Pancreas (tissue), 10 donors: ENCODE results near the gene GJC1. TPM values are rescaled to one million over a fixed set of nuclear protein-coding genes. Genes with fewer than 3 reads are reported as not detected.

ENCODE experiments used
- ATAC-seq, 4 donors: fragments of 200-7000 bp; cut with Tn5 transposase; one replicate each; pipeline versions ENCODE4 v1.8.0 to v1.9.1; 2020; ENCODE audit warnings: mild to moderate bottlenecking in 4 of 4, moderate library complexity in 4 of 4
- DNase-seq, 6 donors: peaks; one replicate each; pipeline ENCODE4 v3.0.0-alpha.2; 2020
- FAIRE-seq: peaks from 2 replicates; lab custom pipeline; 2012; peaks lifted over from hg19 to GRCh38; lab: Jason Lieb, UNC
- H3K27ac ChIP-seq, 4 donors: fragments of 200-600 bp; sonication (generic); 1 replicate in 3 of 4; 2 replicates in 1 of 4; pipeline versions ENCODE4 v1.5.0 to v1.8.0; 2020
- H3K27me3 ChIP-seq, 4 donors: fragments of 200-600 bp; one replicate each; pipeline ENCODE4 v1.8.0; 2021
- H3K36me3 ChIP-seq, 3 donors: fragments of 200-600 bp; sonication (generic) in 1 of 3; one replicate each; pipeline versions ENCODE4 v1.5.0 to v1.8.0; 2020 to 2021
- H3K4me1 ChIP-seq, 3 donors: fragments of 200-600 bp; one replicate each; pipeline ENCODE4 v1.8.0; 2021
- H3K4me3 ChIP-seq, 4 donors: fragments of 200-600 bp; sonication (generic) in 2 of 4; one replicate each; pipeline versions ENCODE4 v1.5.0 to v1.8.0; 2020 to 2021
- H3K9me3 ChIP-seq, 4 donors: fragments of 200-600 bp; one replicate each; pipeline ENCODE4 v1.8.0; 2021
- CTCF ChIP-seq, 4 donors: fragments of 200-600 bp; sonication (generic) in 3 of 4; IDR thresholded peaks; one replicate each; pipeline versions ENCODE4 v1.5.0 to v1.8.0; 2021; ENCODE audit warnings: antibody characterized with exemption in 4 of 4
- WGBS, 2 donors: extraction: QIAGEN DNeasy Blood & Tissue Kit; methylation state at CpG; one replicate each; pipeline ENCODE4 v1.1.7; 2013; 5-methylcytosine and 5-hydroxymethylcytosine counted together
- intact Hi-C, 3 donors: fragments of 100-400 bp; cut with DNase I; formaldehyde crosslinking; loops; one replicate each; pipeline versions ENCODE4 v1.11.1 to v1.14.2; 2022
- polyA plus RNA-seq, 2 donors: library from polyadenylated mRNA; stranded (reverse); fragments of 200-250 nt; gene quantifications; one replicate each; pipeline ENCODE4 v1.2.3, GENCODE V29; 2013
- total RNA-seq, 6 donors: library from RNA; stranded (reverse); fragmentation: NEBNext Ultra II Directional in 4 of 6; extraction: Animal tissue kit (Norgen Biotek cat#: 25700) in 4 of 6; gene quantifications; one replicate each; pipeline versions ENCODE4 v1.2.1 to v1.2.4, GENCODE V29; 2021 to 2023
- donor health status: healthy with polysubstance abuse.
- donor health status: DM: no; HTN: no; CAD: no; lungs with moderate emphysema.
- donor health status: DM: no; HTN: no; CAD: no.
- donor health status: control.
- donor health status: control.
- donor health status: Bipolar disorder and iron deficiency.
- donor health status: DM: yes; HTN: yes; CAD: no.
- donor health status: DM: no; HTN: no; CAD: no.
- donor health status: DM: no; HTN: no; CAD: no.
- donor health status: DM: yes; HTN: yes; CAD: no.

The GJC1 gene
- total and polyA plus RNA-seq, 8 donors, result 0.58 to 3.1 (median 1.1) TPM

GRCh38 chr17:44793885-44794842, 35.9 kb downstream of the GJC1 start:
- TF ChIP-seq CTCF (IDR thresholded peaks at IDR 0.05), result no peak
- FAIRE-seq, result no peak
- no peak for ATAC-seq

GRCh38 chr17:44792276-44792675, 37.8 kb downstream of the GJC1 start:
- peaks cover 0 to 3% (median 0%) of the 10 kb centered on the region in 4 donors for H3K27me3 ChIP-seq
- 76 to 82% methylated on average over 1 of the region's 1 CpG for WGBS, 2 donors
- H3K36me3 ChIP-seq, result no peaks in the 10 kb centered on the region
- no peaks in the 10 kb centered on the region for H3K9me3 ChIP-seq
- no peak for DNase-seq
- H3K27ac ChIP-seq, result no peak overlapping the region
- intact Hi-C loops, result no loop called here
- ATAC-seq, result no peak
- no peaks in the 10 kb centered on the region for H3K4me1 ChIP-seq
- FAIRE-seq, result no peak
- no peak for TF ChIP-seq CTCF (IDR thresholded peaks at IDR 0.05)
- no peak overlapping the region for H3K4me3 ChIP-seq

More at GRCh38 chr17:44793885-44794842, 35.9 kb downstream of the GJC1 start:
- intact Hi-C loops, result no loop called here
- H3K27ac ChIP-seq, result no peak overlapping the region
- no peak overlapping the region for H3K4me3 ChIP-seq
- H3K9me3 ChIP-seq, result no peaks in the 10 kb centered on the region
- DNase-seq, result no peak
- WGBS, 2 donors, result 75 to 82% methylated on average over 18 of the region's 18 CpGs
- no peaks in the 10 kb centered on the region for H3K4me1 ChIP-seq
- H3K27me3 ChIP-seq, result no peaks in the 10 kb centered on the region
- no peaks in the 10 kb centered on the region for H3K36me3 ChIP-seq

GRCh38 chr17:44788139-44788538, 41.9 kb downstream of the GJC1 start:
- FAIRE-seq, result no peak
- H3K27ac ChIP-seq, result no peak overlapping the region

GRCh38 chr17:44787271-44787940, 42.7 kb downstream of the GJC1 start:
- no peaks in the 10 kb centered on the region for H3K36me3 ChIP-seq
- WGBS, 2 donors, result 62 to 68% methylated on average over 15 of the region's 15 CpGs
- TF ChIP-seq CTCF (IDR thresholded peaks at IDR 0.05), result no peak
- DNase-seq, result peak in 1 of 6 donors; percentile 29
- H3K27me3 ChIP-seq, result peaks cover 0 to 3% (median 0%) of the 10 kb centered on the region in 4 donors
- H3K4me3 ChIP-seq, result no peak overlapping the region
- no peak for ATAC-seq
- no peak for FAIRE-seq
- no peaks in the 10 kb centered on the region for H3K9me3 ChIP-seq
- intact Hi-C loops, result no loop called here
- H3K4me1 ChIP-seq, result no peaks in the 10 kb centered on the region
- H3K27ac ChIP-seq, result no peak overlapping the region

More at GRCh38 chr17:44788139-44788538, 41.9 kb downstream of the GJC1 start:
- no peaks in the 10 kb centered on the region for H3K4me1 ChIP-seq
- intact Hi-C loops, result no loop called here
- H3K27me3 ChIP-seq, result peaks cover 0 to 3% (median 0%) of the 10 kb centered on the region in 4 donors
- DNase-seq (peak in 1 of 6 donors; percentile 25), ATAC-seq (no peak)
- 57 to 67% methylated on average over 7 of the region's 7 CpGs for WGBS, 2 donors
- no peak overlapping the region for H3K4me3 ChIP-seq
- no peaks in the 10 kb centered on the region for H3K9me3 ChIP-seq
- no peak for TF ChIP-seq CTCF (IDR thresholded peaks at IDR 0.05)
- H3K36me3 ChIP-seq, result no peaks in the 10 kb centered on the region
